Spleen (tissue), 11 donors: Measurements from ENCODE around the gene INTS1. TPM values are rescaled to one million over a fixed set of nuclear protein-coding genes. Genes with fewer than 3 reads are reported as not detected.

Source experiments
- DNase-seq: peaks from one replicate; pipeline ENCODE4 v3.0.0-alpha.2; 2020
- H3K27ac ChIP-seq, 8 donors: fragments of 200-600 bp; sonication (generic) in 7 of 8; 1 replicate in 4 of 8; 2 replicates in 4 of 8; pipeline versions ENCODE4 v1.5.0 to v1.8.0; 2016 to 2021; ENCODE audit warnings: inconsistent platforms in 4 of 8, mild to moderate bottlenecking in 4 of 8, moderate library complexity in 1 of 8
- H3K27me3 ChIP-seq, 7 donors: fragments of 200-600 bp; sonication (generic) in 6 of 7; replicated peaks in 1 of 7; 1 replicate in 4 of 7; 2 replicates in 3 of 7; pipeline versions ENCODE4 v1.5.0 to v1.8.0; 2016 to 2021; ENCODE audit warnings: inconsistent platforms in 3 of 7, mild to moderate bottlenecking in 1 of 7
- H3K36me3 ChIP-seq, 6 donors: fragments of 200-600 bp; sonication (generic) in 5 of 6; 1 replicate in 4 of 6; 2 replicates in 2 of 6; pipeline versions ENCODE4 v1.5.0 to v1.8.0; 2016 to 2021; ENCODE audit warnings: inconsistent platforms in 2 of 6
- H3K4me1 ChIP-seq, 6 donors: fragments of 200-600 bp; sonication (generic) in 5 of 6; 1 replicate in 3 of 6; 2 replicates in 3 of 6; pipeline versions ENCODE4 v1.5.0 to v1.8.0; 2016 to 2021; ENCODE audit warnings: inconsistent platforms in 3 of 6
- H3K4me3 ChIP-seq, 8 donors: fragments of 200-600 bp; sonication (generic) in 7 of 8; 1 replicate in 4 of 8; 2 replicates in 4 of 8; pipeline versions ENCODE4 v1.5.0 to v1.8.0; 2016 to 2021; ENCODE audit warnings: inconsistent platforms in 4 of 8, mild to moderate bottlenecking in 4 of 8, moderate library complexity in 2 of 8
- H3K9me3 ChIP-seq, 8 donors: fragments of 200-600 bp; sonication (generic) in 7 of 8; 1 replicate in 4 of 8; 2 replicates in 4 of 8; pipeline versions ENCODE4 v1.5.0 to v1.8.0; 2016 to 2021; ENCODE audit warnings: inconsistent platforms in 4 of 8
- CTCF ChIP-seq, 11 experiments: fragments of 200-600 bp in 7 of 11; fragments of 450-650 bp in 4 of 11; sonication (generic) in 4 of 11; IDR thresholded peaks in 8 of 11; conservative IDR thresholded peaks in 3 of 11; 1 replicate in 7 of 11; 2 replicates in 4 of 11; pipeline versions ENCODE4 v1.4.0 to v1.8.0; 2016 to 2021; ENCODE audit warnings: antibody characterized with exemption in 11 of 11, inconsistent platforms in 4 of 11, mild to moderate bottlenecking in 1 of 11
- POLR2A ChIP-seq, 3 donors: fragments of 450-650 bp; IDR thresholded peaks; one replicate each; pipeline ENCODE4 v1.5.1; 2017; ENCODE audit warnings: antibody characterized with exemption in 3 of 3, mild to moderate bottlenecking in 1 of 3
- POLR2AphosphoS5 ChIP-seq, 3 donors: sonication (generic); formaldehyde crosslinking; IDR thresholded peaks; one replicate each; pipeline ENCODE4 v1.5.1; 2017; ENCODE audit warnings: antibody characterized with exemption in 3 of 3
- WGBS, 5 donors: extraction: QIAGEN DNeasy Blood & Tissue Kit in 3 of 5; methylation state at CpG; one replicate each; pipeline versions ENCODE4 v1.1.5 to v1.1.7; 2013 to 2018; 5-methylcytosine and 5-hydroxymethylcytosine counted together
- intact Hi-C: fragments of 100-400 bp; cut with DNase I; formaldehyde crosslinking; loops from one replicate; pipeline ENCODE4 v1.15.0; 2023; ENCODE audit warnings: low total_unique reads
- polyA plus RNA-seq, 3 donors: library from polyadenylated mRNA; stranded (reverse); fragments of 200-250 nt; gene quantifications; one replicate each; pipeline ENCODE4 v1.2.1, GENCODE V29; 2013
- total RNA-seq, 7 donors: library from RNA; depleted of rRNA in 3 of 7; stranded (reverse); fragments of >200 nt in 3 of 7; fragmentation: NEBNext Ultra II Directional in 4 of 7; extraction: Animal tissue kit (Norgen Biotek cat#: 25700) in 4 of 7; gene quantifications; one replicate each; pipeline versions ENCODE4 v1.1.0 to v1.2.1, GENCODE V29; 2016 to 2021
- donor health status: healthy with polysubstance abuse.
- donor health status: DM: no; HTN: no; CAD: no; lungs with moderate emphysema.
- donor health status: DM: no; HTN: no; CAD: no.
- donor health status: Bipolar disorder and iron deficiency.
- donor health status: healthy.
- donor health status: DM: no; HTN: no; CAD: no.
- donor health status: DM: yes; HTN: yes; CAD: no.

INTS1 gene
- total and polyA plus RNA-seq, 10 donors, result 47.3 to 126 (median 79.7) TPM

GRCh38 chr7:1461646-1462375, 42.4 kb downstream of the INTS1 start:
- Histone ChIP-seq H3K4me1 (peaks cover 32 to 76% (median 58%) of the 10 kb centered on the region in 6 donors), H3K9me3 (no peaks in the 10 kb centered on the region), H3K27ac (peak overlapping the region; percentile 63 to 88 (median 82)), H3K36me3 (no peaks in the 10 kb centered on the region), H3K4me3 (no peak overlapping the region), H3K27me3 (no peaks in the 10 kb centered on the region)
- intact Hi-C loops, result loop anchor here (10.0 kb wide), 1 partner anchor 237 kb away; no protein-coding TSS in a partner anchor
- TF ChIP-seq CTCF (IDR thresholded peaks at IDR 0.05 in 8 of 11, conservative IDR thresholded peaks at IDR 0.05 in 3 of 11) (no peak), POLR2A (IDR thresholded peaks at IDR 0.05) (no peak), POLR2AphosphoS5 (IDR thresholded peaks at IDR 0.05) (no peak)
- DNase-seq, result no peak
- WGBS, 5 donors, result 46 to 68% (median 55%) methylated on average over 18 of the region's 18 CpGs

GRCh38 chr7:1460821-1461645, 43.2 kb downstream of the INTS1 start:
- Histone ChIP-seq H3K27ac (peak overlapping the region; percentile 63 to 88 (median 82)), H3K9me3 (no peaks in the 10 kb centered on the region), H3K27me3 (no peaks in the 10 kb centered on the region), H3K4me3 (peak overlapping the region in 4 of 8 donors; percentile 78 to 98 (median 84)), H3K4me1 (peaks cover 28 to 76% (median 58%) of the 10 kb centered on the region in 6 donors), H3K36me3 (no peaks in the 10 kb centered on the region)
- peak; percentile 78 to 85 (median 85) for TF ChIP-seq POLR2AphosphoS5 (IDR thresholded peaks at IDR 0.05)
- TF ChIP-seq CTCF (IDR thresholded peaks at IDR 0.05 in 8 of 11, conservative IDR thresholded peaks at IDR 0.05 in 3 of 11), result no peak
- no peak for TF ChIP-seq POLR2A (IDR thresholded peaks at IDR 0.05)
- intact Hi-C loops, result loop anchor here (10.0 kb wide), 1 partner anchor 236 kb away; no protein-coding TSS in a partner anchor
- DNase-seq, result peak; percentile 89
- WGBS, 5 donors, result 22 to 39% (median 33%) methylated on average over 29 to 30 of the region's 30 CpGs

GRCh38 chr7:1459920-1460820, 44.0 kb downstream of the INTS1 start:
- intact Hi-C loops, result loop anchor here (10.0 kb wide), 1 partner anchor 235 kb away; no protein-coding TSS in a partner anchor
- Histone ChIP-seq H3K4me3 (peak overlapping the region; percentile 18 to 98 (median 85)), H3K27me3 (no peaks in the 10 kb centered on the region), H3K4me1 (peaks cover 28 to 81% (median 66%) of the 10 kb centered on the region in 6 donors), H3K36me3 (no peaks in the 10 kb centered on the region), H3K27ac (peak overlapping the region; percentile 63 to 88 (median 82)), H3K9me3 (no peaks in the 10 kb centered on the region)
- TF ChIP-seq POLR2AphosphoS5 (IDR thresholded peaks at IDR 0.05) (no peak), POLR2A (IDR thresholded peaks at IDR 0.05) (no peak), CTCF (IDR thresholded peaks at IDR 0.05 in 8 of 11, conservative IDR thresholded peaks at IDR 0.05 in 3 of 11) (no peak)
- DNase-seq, result peak; percentile 86
- WGBS, 5 donors, result 10 to 16% (median 11%) methylated on average over 24 to 30 of the region's 30 CpGs
